NCI-H2196 treated with DMSO at 0.1 percent for 48 hours (cell line): Measurements from ENCODE around the gene PGAP3.

Experiments
- DNase-seq: peaks from one replicate; lab custom pipeline; 2025; ENCODE audit not compliant: unreplicated experiment; lab: John Stamatoyannopoulos, UW

Gene PGAP3

GRCh38 chr17:39639566-39640458, 48.0 kb downstream of the PGAP3 start:
- DNase-seq, result no peak

GRCh38 chr17:39639043-39639442, 48.8 kb downstream of the PGAP3 start:
- no peak for DNase-seq

- no peak for DNase-seq
Measured at GRCh38 chr17:39638317-39638716, 49.5 kb downstream of the PGAP3 start.

DNA sequence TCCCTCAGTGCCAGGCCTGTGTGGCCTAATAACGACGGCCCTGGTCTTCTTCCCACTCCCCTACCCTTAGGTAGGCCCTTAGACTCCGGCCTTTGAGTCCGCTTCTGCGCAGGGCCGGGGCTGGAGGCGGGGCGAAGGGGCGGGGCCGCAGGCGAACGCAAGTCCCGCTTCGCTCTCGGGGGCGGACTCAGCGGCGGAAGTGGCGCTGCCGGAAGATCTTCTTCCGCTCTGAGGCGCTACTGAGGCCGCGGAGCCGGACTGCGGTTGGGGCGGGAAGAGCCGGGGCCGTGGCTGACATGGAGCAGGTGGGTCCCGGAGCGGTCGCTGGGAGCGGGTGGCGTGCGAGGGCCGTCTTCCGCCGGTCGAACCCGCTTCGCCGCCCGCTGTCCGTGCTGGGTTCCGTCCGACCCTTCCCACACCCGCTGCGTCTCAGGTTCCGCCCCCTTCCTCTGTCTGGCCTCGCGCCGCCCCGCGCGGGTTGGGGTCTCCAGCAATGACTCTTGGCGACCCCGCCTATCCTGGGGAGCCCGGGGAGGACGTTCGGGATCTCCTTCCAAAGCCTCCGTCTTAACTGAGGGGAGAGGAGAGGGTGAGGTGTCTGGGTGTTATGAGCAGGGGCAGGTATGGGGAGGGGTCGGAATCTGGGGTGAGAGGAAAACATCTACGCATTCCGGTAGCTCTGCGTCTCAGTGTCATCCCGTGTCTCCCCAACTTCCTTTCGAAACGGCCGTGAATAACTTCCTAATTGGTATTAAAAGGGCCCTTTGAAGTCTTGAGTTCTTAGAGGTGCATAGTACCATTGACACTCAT, 50.7 kb downstream of the PGAP3 start, which contains the start of gene STARD3:
STARD3 (plus strand) TSS at position 218 of the 810 bp plus-strand sequence. CDS start 16,388 bp downstream, outside the sequence.
- DNase-seq, result peak; percentile 29

DNA sequence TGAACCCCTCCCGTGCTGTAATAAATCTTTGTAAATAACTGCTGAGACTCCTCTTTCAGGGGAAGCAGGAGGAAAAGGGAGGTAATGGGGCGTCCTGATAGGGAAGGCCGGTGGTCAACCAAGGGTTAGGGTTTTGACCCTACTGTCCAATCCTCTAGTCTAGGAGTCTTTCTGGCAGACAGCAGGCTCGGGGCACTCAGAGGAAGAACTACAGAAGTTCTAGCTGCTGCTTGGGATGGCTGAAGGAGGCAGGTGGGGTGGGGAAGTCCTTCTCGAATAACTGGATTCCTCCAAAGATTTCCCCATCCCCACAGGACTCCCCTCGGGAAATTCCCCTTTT, 51.3 kb downstream of the PGAP3 start:
- DNase-seq, result no peak

DNA sequence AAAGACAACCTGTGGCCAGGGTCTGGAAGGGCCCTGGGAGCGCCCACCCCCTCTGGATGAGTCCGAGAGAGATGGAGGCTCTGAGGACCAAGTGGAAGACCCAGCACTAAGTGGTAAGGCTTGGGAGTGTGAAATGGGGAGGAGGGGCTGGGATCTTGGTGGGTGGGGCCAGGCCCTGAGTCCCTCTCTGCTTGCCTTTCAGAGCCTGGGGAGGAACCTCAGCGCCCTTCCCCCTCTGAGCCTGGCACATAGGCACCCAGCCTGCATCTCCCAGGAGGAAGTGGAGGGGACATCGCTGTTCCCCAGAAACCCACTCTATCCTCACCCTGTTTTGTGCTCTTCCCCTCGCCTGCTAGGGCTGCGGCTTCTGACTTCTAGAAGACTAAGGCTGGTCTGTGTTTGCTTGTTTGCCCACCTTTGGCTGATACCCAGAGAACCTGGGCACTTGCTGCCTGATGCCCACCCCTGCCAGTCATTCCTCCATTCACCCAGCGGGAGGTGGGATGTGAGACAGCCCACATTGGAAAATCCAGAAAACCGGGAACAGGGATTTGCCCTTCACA, 52.2 kb downstream of the PGAP3 start:
- DNase-seq, result no peak

GRCh38 chr17:39634384-39634871, 53.4 kb downstream of the PGAP3 start:
- no peak for DNase-seq

DNA sequence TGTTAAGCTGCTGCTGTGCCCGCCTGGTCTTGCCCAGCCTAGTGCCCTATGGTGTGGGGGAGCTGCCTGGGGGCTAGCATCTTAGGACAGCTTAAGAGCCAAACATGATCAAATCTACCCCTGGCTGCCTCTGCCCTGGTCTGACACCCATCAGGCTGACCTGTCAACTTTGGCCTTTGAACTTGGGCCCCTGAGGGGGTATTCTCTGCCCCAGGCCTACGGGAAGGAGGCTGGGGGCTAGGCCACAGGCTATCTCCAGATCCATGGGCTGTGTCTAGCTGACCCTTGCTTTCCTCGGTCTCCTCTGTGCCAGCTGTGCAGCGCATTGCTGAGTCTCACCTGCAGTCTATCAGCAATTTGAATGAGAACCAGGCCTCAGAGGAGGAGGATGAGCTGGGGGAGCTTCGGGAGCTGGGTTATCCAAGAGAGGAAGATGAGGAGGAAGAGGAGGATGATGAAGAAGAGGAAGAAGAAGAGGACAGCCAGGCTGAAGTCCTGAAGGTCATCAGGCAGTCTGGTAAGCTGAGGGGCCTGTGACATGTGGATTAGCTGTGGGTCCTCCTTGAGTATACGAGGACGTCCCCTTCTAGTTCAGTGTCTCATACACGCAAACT, 54.2 kb downstream of the PGAP3 start:
- no peak for DNase-seq

GRCh38 chr17:39632153-39632941, 55.5 kb downstream of the PGAP3 start:
- peak; percentile 37 for DNase-seq

GRCh38 chr17:39631403-39631802, 56.5 kb downstream of the PGAP3 start:
- no peak for DNase-seq

DNA sequence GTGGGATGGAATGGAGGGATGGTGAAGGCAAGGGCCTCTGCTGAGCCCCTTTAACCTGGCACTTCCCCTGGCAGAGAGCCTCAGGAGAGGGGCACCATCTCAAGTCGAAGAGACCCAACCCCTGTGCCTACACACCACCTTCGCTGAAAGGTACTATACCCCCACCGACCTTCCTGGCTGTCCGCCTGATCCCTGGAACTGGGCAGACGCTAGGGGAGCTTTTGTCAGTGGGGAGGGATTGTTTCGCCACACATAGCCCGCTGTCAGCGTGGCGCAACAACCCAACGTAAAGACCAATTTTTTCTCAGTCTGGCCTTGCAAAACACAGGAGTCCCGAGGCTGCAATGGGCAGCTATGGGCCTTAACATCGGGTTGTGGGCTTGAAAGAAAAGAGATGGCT, 58.0 kb downstream of the PGAP3 start:
- DNase-seq, result no peak

- DNase-seq, result no peak
Measured at GRCh38 chr17:39629494-39629880, 58.4 kb downstream of the PGAP3 start.

- DNase-seq, result no peak
Measured at GRCh38 chr17:39628655-39629493, 59.0 kb downstream of the PGAP3 start.

- DNase-seq, result no peak
Measured at GRCh38 chr17:39627712-39628516, 59.9 kb downstream of the PGAP3 start.

- DNase-seq, result no peak
Measured at GRCh38 chr17:39627047-39627711, 60.7 kb downstream of the PGAP3 start.

- no peak for DNase-seq
Measured at GRCh38 chr17:39626171-39627046, 61.4 kb downstream of the PGAP3 start, which contains the start of gene PPP1R1B. PPP1R1B (plus strand) TSS chr17:39626952; CDS start chr17:39627393, 441 bp downstream.

DNA sequence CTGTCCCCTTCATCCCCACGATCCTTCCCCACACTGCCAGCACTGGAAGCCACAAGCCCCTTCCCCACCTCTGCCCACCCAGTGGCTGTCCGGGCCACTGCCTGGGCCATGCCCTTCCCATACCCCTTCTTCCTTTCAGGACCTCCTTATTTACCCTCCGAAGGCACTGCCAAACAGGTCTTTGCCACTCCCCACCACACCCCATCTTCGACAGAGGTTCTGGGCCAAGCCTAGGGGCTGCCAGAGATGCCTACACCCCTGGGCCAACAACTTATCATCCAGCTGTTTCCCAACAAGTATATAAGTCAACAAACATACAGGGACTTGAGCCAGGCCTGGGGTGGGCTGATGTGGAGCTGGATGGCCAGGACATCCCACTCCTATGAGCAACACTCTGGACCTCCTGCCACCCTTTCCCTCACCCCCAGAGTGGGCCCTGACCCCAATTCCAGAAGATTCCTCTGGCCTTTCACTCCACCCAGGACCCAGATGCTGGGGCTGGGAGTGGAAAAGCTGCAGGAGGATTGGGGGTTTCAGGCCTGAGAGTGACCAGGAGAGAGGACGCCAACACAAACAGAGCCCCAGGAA, 62.6 kb downstream of the PGAP3 start:
- no peak for DNase-seq
